Adrenal gland (tissue), 5 donors: Measurements from ENCODE around the gene LYRM7.

Source experiments
- CTCF ChIP-seq, 6 experiments: fragments of 450-650 bp in 4 of 6; fragments of 200-600 bp in 2 of 6; sonication (generic) in 1 of 6; IDR thresholded peaks; 1 replicate in 5 of 6; 2 replicates in 1 of 6; pipeline versions ENCODE4 v1.5.1 to v1.8.0; 2016 to 2021; ENCODE audit warnings: antibody characterized with exemption in 6 of 6, mild to moderate bottlenecking in 2 of 6, moderate library complexity in 1 of 6
- POLR2A ChIP-seq, 2 donors: fragments of 450-650 bp; IDR thresholded peaks; one replicate each; pipeline ENCODE4 v1.6.1; 2017; ENCODE audit warnings: antibody characterized with exemption in 2 of 2, mild to moderate bottlenecking in 2 of 2, moderate library complexity in 1 of 2
- donor health status: DM: no; HTN: no; CAD: no.

- no peak for TF ChIP-seq POLR2A (IDR thresholded peaks at IDR 0.05)
- no peak for TF ChIP-seq CTCF (IDR thresholded peaks at IDR 0.05)
Measured at GRCh38 chr5:131210151-131210510, 39.4 kb downstream of the LYRM7 start.
